Measurements from ENCODE around the gene ZHX3.
"Not testable (repeated sequence)": the region's sequence is repeated elsewhere in the genome, so short reads cannot be mapped to it uniquely, and the experiment has no call there.

The ZHX3 gene

DNA sequence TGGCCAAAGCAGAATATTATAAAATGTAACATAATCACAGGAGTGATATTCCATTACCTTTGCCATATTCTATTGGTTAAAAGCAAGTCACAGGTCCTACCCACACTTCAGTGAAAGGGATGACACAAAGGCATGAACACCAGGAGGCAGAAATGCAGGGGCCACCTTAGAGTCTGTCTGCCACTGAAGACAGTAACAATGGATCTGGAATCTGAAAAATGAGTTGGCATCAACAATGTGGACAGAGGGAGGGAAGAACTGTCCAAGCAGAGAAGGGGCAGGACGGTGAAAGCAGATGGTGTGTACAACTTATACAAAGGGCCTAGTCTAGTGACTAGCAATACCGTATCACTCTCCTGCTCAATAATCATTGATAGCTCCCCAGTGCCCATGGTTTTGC is 16.5 kb upstream of the ZHX3 start:
- DNase-seq (ENCODE audit: low read depth in 2 of 3, low spot score in 2 of 3) = no peak

DNA sequence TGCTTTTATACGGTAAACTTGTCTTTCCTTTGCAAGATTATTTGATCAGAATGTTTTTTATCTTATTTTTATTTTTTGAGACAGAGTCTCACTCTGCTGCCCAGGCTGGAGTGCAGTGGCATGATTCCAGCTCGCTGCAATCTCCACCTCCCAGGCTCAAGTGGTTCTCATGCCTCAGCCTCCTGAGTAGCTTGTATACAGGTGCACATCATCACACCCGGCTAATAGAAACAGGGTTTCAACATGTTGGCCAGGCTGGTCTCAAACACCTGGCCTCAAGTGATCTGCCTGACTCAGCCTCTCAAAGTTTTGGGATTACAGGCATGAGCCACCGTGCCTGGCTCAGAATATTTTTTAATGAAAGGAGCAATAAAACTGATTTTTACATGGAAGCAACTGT is 14.2 kb upstream of the ZHX3 start:
- DNase-seq (ENCODE audit: low read depth in 2 of 3, low spot score in 2 of 3) = no peak

DNA sequence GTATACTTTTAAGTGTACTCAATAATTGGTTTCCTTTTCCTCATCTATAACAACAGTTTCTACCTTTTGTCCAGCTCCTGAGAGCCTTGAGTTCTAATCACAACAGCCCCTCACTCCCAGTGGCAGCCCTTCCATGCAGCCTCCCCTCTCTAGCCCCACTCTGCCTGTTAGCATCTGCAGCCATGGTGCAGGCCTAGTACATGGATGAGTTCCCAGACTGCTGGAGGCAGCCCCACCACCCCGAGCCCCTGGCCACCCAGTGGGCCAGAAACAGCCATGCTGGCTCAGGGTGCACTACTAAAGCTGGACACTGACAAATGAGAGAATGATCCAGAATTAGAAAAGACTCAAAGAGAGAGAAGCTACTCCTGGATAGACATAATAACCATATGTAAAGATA is 13.4 kb upstream of the ZHX3 start:
- no peak for DNase-seq (ENCODE audit: low read depth in 2 of 3, low spot score in 2 of 3)

DNA sequence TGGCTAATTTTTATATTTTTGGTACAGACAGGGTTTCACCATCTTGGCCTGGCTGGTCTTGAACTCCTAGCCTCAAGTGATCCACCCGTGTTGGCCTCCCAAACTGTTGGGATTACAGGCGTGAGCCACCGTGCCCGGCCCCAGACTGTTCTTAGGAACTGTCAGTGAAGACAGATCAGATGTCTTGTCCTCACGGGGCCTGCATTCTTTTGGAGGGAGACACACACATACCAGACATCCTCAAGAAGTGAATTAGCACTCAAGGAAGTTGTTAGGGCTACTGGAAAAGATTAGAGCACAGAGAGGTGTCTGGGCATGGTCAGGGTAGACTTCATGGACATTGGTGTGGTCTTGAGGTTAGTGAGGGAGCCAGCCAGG is 12.8 kb upstream of the ZHX3 start:
- DNase-seq (ENCODE audit: low read depth in 2 of 3, low spot score in 2 of 3) = no peak

DNA sequence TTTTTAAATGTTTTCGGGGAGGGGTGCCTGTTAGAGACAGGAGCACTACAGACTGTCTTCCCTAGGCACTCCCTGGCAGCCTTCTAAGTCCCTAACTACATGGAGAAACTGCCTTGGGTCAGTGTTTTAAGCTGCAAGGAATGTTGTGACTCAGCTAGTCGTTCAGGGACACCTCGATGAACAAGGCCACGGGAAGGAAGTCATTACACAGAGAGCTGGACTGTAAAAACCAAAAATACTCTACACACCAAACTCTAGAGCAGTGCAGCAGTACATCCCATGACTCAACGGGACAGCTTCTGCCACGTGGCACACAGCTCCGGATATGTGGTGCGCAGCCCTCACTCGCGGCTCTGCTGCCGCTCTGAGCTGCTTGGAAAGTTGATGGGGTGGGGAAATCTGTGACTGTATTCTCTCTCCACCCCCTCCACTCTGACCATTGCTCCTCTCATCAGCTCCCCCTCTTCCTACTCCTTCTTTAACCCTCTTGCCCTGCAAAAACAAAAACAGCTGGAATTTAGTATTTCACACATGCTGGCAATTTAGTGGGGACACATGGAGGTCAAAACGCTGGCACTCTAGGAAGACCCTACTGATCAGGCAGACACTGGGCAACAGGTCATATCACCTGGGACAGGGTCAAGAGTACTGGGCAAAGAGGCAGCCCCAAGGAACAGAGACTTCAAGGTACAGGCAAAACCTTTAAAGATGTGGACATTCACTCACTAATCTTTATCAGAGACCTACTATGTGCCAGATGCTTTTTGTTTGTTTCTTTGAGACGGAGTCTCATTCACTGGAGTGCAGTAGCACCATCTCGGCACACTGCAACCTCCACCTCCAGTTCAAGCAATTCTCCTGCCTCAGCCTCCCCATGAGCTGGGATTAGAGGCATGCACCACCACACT is 12.2 kb upstream of the ZHX3 start:
- DNase-seq (ENCODE audit: low read depth in 2 of 3, low spot score in 2 of 3) = peak in 2 of 3 experiments; percentile 14 to 35

DNA sequence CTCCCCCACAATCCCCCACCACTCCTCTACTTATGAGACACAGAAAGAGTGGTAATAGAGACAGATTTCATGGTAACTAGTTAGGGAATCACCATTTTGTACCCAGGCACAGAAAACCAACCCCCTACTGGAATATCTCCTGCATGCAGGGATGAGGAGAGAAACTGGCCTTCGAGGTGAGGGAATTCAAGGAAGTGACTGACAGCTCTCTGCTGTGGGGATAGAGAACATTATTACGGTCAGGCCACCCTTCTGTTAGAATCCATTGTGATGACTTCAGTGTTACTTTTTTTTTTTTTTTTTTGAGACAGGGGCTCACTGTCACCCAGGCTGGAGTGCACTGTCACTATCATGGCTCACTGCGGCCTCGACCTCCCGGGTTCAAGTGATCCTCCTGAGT is 9.6 kb upstream of the ZHX3 start:
- DNase-seq (ENCODE audit: low read depth in 2 of 3, low spot score in 2 of 3) = no peak

DNA sequence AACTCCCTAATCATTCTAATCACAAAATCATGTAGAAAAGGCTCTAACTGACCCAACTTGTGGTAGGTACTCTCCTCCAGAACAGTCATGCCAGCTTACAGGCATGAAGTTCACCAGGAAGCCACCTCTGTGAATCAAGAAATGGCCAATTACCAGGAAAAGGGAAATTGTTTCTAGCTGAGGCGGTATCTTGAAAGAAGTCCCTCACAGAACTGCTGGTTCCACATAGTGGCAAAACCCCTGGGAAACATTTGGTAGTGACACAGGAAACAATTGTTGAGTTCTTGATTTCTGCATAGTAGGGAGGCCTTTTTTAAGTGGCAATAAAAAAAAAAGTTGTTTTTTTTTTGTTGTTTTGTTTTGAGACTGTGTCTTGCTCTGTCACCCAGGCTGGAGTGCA is 3.4 kb upstream of the ZHX3 start:
- no peak for DNase-seq (ENCODE audit: low read depth in 2 of 3, low spot score in 2 of 3)

DNA sequence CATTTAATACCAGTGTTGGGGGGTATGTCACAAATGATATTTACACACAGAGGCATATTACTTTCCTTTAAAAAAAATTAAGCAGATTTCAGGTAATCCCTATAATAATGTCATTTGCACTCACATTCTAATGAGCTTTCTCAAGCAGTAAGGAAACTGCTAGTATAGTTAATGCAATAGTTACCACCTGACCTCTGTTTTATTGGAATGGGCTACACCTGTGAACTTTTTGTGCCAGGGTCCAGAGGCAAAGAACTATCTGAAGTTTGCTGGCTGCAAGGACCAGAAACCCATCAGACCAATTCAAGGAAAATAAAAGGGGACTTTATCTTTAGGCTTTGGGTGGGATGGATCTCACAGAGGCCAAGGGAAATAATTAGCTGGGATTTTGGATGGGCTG is 2.9 kb upstream of the ZHX3 start:
- DNase-seq (ENCODE audit: low read depth in 2 of 3, low spot score in 2 of 3) = no peak

DNA sequence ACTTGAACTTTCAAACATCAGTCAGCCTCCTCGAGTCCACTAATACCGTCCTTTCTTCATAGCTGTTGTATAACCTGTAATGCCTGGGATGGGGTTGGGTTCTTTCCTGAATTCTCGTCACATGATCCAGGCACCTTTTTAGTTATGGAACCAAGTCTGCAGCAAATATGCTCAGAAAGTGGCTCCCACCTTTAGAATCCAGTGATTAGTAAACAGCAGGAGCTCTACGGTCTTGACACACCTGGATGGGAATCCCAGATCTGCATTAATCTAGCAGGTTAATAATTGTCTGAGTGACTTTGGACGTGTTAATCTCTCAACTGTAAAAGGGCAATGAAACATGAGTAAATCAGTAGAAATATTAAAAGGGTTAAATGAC is 729 bp upstream of the ZHX3 start:
- no peak for DNase-seq (ENCODE audit: low read depth in 2 of 3, low spot score in 2 of 3)

DNA sequence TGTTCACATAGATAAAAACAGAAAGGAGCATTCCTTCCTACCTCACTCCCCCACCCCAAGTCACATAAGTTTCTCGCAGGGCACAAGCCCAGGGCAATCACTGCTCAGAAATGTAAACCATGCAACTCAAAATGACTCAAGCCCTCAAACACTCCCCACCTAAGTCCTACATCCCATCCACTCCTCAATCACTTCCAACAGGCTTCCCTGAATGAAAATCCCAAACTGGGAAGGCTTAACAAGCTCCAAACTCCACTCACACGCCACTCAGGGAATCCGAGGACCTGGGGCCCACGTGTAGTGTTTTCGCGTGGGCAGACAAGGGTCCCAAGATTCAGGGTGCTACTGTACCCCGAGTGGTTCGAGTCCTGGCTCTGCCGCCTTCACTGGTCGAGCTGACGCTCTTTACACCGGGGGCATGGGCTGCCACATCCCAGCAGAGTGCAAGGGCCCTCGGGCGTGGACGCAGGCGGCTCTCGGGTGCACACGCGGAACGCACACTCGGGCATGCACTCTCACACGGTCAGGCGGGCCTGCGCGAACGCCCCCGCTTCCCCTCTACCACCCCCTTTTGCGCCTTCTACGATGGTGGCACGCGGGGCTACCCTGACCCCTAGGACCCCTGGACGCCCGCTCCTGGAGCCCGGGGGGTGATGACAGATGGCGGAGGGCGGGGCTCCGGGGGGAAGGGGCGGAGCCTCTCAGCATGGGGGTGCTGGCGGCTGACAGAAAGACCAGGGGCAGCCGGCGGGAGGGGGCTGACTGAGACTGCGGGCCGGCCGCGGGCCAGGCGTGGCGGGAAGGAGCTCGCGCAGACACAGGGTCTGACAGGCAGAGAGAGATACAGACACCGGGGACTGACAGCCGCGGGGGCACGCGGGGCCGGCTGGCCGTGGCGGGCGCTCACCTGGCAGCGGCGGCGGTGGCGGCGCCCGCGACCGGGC is 657 bp downstream of the ZHX3 start:
- peak; percentile 44 to 78 (median 59) for DNase-seq (ENCODE audit: low read depth in 2 of 3, low spot score in 2 of 3)

DNA sequence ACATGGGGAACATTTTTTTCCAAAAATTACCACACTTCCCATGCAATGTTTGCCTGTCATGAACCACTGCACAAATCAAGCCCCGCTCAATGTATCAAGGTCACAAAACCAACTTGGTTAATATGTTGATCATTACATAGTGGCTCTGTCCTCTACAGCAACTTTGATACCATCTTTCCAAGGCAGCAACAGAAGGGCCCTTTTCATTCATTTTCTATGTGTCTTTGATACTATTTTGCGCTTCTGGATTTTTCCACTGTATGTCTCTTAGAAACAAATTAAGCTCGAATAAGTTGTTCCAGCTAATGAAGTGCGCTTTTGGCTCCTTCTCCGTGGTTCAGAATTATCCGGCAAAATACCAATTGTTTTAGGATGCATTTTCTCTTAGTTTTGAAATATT is 1.5 kb downstream of the ZHX3 start:
- no peak for DNase-seq (ENCODE audit: low read depth in 2 of 3, low spot score in 2 of 3)

DNA sequence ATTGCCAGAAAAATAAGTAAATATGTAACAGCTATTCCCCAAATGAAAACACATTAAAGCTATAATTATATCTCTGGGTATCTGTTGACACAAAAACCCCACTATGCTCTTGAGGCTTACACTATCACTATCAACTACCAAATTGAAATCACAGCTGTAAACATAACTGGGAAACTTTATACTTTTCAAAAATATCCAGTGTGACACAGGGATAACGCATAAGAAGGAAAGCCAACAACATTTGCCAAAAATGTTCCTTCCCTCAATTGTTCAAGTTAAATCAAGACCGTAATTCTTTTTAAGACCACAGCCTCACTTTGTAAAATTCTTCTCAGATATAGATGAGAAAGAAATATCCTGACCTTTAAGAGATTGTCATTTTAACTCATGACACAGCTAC is 3.1 kb downstream of the ZHX3 start:
- no peak for DNase-seq (ENCODE audit: low read depth in 2 of 3, low spot score in 2 of 3)

DNA sequence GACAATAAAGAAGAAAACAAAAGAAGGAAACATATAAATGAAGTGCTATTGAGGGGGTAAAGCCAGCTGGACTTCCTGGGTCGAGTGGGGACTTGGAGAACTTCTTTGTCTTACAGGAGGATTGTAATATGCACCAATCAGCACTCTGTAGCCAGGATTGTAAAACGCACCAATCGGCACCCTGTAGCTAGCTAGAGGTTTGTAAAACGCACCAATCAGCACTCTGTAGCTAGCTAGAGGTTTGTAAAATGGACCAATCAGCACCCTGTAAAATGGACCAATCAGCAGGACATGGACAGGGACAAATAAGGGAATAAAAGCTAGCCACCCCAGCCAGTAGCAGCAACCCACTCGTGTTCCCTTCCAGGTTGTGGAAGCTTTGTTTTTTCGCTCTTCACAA is 5.5 kb downstream of the ZHX3 start:
- DNase-seq (ENCODE audit: low read depth in 2 of 3, low spot score in 2 of 3) = not testable (repeated sequence)

DNA sequence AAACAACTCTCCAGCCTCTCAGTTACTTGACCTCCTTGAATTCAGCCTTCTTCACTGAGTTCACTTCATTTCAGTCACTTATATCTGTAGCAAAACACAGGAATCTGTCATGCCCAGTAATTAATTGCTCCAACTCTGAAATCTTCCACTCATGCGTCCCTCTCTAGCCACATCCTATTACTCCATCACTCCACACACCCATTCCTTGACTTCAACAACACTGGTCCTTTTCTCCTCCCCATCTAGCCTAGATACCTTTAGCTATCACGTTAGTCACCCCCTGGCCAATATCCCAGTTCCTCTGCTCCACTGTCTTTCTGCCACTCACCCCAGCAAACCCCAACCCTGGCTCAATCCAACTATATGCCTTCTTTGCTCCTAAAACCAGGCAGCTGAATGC is 7.7 kb downstream of the ZHX3 start:
- no peak for DNase-seq (ENCODE audit: low read depth in 2 of 3, low spot score in 2 of 3)

DNA sequence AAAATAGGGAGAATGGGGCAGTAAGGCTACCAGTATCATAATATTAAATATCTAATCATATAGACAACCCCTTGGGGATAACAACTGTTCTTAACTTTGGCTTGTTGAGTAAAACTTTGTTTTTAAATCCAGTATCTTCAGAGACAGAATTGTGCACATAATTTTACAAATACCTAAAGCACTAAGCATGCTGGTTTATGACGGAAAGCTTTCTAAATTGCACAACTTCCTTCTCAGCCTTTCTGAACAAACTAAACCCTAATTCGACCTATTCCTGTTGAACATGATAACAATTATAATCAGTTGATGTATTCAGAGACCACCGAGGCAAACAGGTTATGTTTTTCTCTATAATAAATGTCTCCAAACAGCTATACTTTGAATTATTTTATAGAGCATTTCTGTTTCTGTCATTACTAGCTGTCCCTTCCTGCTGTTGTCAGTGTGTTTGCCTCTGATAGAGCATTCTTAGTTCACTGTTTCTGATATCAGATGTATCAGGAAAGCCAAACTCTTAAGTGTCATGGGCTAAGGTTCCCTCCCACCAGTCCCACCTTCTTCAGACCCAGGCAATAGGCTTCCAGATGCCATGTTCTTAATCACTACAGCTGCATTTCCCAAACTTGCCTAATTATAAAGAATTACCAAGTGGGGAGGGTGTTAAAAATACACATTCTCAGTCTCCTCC is 8.7 kb downstream of the ZHX3 start:
- DNase-seq (ENCODE audit: low read depth in 2 of 3, low spot score in 2 of 3) = no peak

DNA sequence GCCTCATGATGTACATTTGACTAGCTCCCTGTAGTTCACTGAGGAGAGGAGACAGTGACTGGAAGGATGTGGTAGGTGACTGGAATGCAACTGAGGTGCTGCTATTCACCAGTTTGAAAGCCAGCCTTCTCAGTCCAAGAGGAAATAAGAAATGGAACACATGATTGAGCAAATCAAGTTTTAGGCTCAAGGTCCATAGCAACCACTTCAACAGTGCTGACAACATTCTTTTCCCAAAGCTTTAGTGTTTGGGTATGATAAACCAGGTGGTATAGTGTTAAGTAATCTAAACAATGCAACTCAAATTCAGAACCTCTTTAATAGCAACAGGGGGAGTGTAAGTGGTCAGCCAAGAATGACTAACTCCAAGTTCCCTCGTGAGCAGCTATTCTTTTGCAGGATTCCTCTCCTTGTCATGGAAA is 9.2 kb downstream of the ZHX3 start:
- no peak for DNase-seq (ENCODE audit: low read depth in 2 of 3, low spot score in 2 of 3)

DNA sequence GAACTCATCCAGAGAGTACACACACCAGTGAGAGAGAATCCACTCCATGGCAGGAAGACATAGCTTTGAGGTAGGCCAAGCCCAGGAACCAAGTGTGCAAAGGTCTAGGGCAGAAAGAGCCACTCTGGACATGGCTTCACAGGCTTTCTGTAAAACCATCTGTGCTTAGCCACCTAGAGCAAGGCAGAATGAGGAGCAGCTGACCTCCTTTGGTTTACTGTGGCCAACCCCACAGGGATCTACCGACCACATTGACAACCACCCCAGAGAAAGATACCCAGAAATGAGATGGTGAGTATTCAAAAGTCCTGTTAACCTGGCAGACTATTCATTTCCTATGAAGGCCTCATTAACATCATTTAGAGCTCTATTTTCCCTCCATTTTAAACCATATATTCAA is 10.5 kb downstream of the ZHX3 start:
- DNase-seq (ENCODE audit: low read depth in 2 of 3, low spot score in 2 of 3) = no peak

DNA sequence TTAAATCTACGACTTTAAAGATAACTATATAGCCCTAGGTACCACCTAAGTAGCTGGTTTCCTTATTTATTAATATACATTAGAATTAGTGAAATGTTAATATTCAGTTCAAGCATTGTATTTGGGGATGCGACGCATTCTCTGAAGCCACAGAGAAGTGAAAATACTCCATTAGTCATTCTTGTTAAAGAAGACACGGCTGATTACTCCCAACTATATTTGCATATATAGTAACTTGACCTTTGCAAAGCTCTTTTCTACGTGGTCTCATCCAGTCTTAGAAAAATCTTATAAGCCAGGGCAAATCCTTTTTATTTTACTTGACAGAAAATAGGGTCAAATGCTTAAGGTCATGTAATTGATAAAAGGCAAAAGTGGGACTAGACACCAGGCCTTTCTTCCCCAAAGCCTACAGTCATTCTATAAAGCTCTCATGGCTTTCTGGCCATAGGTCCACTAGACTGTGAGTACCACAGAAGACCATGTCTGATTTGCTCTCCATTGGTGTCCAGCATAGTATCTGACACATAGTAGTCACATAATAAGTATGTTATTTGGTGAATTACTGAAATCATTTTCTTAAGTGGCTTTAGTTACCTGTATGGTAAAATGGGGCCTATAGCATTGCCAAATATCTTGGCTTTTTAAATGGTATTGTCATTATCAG is 11.3 kb downstream of the ZHX3 start:
- DNase-seq (ENCODE audit: low read depth in 2 of 3, low spot score in 2 of 3) = no peak

DNA sequence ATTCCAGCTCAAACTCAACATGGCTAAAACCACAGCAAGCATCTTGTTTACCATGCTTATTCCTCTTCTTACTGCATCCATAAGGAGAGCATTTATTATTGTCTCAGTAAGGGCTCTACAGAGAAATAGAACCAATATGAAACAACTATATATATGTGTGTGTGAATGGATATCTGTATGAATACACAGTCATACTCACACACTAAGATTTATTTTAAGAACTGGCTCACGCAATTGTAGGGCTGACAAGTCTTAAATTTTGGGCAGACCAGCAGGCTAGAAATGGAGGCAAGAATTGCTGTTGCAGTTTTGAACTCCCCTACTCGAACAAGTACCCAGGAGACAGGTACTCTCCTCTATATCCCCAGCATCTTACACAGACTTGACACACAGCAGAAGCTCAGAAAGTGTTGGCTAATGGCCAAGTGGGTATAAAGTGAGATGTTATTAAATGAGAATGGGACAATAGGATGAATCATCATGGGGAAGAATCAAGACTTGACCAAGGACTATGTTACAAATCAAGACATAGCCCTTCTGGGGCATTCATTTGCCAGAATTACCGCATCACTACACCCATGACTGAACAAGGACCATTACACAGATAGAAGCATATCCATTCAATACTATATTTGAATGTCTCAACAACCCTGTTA is 13.0 kb downstream of the ZHX3 start:
- no peak for DNase-seq (ENCODE audit: low read depth in 2 of 3, low spot score in 2 of 3)

DNA sequence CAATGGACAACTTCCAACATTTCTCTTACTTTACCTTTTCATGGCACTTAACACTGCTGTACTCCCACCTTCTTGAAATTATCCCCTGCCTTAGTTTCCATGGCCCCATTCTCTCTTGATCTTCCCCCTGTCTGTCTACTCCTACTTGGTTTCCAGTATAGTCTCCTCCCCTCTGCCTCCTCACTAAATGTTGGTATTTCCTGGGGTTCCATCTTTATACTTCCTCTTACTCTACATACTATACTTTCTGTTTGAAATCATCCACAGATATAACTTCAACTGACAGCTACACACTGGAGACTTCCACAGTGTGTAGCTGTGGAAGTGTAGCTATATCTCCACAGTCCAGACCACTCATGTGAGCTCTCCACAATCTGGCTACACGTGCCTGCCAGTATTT is 13.5 kb downstream of the ZHX3 start:
- DNase-seq (ENCODE audit: low read depth in 2 of 3, low spot score in 2 of 3) = no peak

DNA sequence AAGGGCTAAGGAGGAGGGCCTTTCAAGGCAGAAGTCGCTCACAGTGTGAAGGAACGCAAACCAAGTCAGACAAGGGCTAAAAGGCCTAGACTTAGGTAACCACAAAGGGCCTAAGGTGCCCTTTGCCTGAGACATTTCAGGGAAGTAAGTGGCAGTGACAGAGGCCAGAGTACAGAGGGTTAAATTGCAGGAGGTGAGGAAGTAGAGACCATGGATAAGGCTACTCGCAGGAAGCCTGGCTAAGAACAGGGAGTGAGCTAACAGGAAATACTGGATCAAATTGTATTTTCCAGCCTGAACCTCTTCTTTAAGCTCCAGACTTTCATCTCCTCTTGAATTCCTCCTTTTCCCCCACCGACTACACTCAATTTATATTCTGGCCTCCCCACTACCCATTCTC is 16.6 kb downstream of the ZHX3 start:
- no peak for DNase-seq (ENCODE audit: low read depth in 2 of 3, low spot score in 2 of 3)

Measured in activated CD8-positive, alpha-beta memory T cell treated with anti-CD3 and anti-CD28 coated beads for 48 hours (primary cell).